ENCODE data around the gene NOS2.
"Not testable (repeated sequence)": the region's sequence is repeated elsewhere in the genome, so short reads cannot be mapped to it uniquely, and the experiment has no call there.

Gene NOS2

DNA sequence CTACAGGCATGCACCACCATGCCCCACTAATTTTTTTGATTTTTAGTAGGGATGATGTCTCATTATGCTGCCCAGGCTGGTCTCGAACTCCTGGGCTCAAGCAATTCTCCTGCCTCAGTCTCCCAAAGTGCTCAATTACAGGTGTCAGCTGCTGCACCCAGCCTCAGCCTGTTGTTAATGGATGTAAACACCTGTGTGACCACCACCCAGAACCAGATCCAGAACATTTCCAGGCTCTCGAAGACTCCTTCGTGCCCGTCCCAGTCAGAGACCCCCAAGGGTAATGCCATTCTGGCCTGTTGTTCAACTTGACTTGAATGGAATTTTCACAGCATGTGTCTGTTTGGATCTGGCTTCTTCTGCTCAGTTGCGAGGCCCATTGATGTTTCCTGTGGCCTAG is 59.8 kb downstream of the NOS2 start:
- DNase-seq (ENCODE audit: insufficient read length, low spot score); FAIRE-seq: not testable (repeated sequence)

- no peak for FAIRE-seq
- no peak for DNase-seq (ENCODE audit: insufficient read length, low spot score)
Measured at GRCh38 chr17:27733773-27734172, 66.6 kb downstream of the NOS2 start.

DNA sequence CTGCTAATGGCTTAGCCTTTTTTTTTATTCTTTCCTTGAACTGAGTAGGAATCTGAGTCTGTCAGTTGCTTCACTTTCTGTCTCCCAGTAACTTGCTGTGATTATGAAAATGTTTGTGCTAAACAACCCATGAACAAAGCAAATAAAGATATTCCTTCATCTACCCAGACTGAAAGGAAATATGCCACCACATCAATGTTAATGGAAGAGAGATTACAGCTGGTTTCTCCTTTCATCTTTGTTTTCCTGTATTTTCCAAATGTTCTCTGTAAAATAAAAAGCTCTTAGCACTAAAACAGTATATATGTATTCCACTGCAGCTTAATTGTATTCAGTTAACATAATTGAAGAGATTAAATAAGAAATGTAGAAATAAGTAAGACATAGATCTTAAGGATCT is 67.6 kb downstream of the NOS2 start:
- not testable (repeated sequence) for FAIRE-seq; DNase-seq (ENCODE audit: insufficient read length, low spot score)

DNA sequence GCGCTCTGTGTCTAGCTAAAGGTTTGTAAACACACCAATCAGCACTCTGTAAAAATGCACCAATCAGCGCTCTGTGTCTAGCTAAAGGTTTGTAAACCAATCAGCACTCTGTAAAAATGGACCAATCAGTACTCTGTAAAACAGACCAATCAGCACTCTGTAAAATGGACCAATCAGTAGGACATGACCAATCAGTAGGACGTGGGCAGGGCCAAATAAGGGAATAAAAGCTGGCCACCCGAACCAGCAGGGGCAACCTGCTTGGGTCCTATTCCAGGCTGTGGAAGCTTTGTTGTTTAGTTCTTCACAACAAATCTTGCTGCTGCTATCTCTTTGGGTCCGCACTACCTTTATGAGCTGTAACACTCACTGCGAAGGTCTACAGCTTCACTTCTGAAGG is 74.3 kb downstream of the NOS2 start:
- DNase-seq (ENCODE audit: insufficient read length, low spot score); FAIRE-seq: not testable (repeated sequence)

DNA sequence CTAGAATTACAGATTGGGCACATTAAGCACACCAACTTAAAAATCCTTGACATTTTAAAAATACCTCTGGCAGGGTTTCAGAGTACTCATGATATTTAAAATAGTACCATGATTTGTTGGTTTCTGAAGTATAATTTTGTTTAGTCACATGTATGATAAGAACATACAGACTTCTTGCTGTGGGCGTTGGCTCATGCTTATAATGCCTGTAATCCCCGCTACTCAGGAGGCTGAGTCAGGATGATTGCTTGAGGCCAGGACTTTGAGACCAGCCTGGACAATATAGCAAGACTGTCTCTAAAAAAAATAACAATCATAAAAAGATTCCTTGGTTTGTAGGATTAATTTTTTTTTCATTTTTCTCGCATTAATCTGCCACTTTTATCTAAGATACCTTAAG is 78.5 kb downstream of the NOS2 start:
- no peak for FAIRE-seq
- no peak for DNase-seq (ENCODE audit: insufficient read length, low spot score)

Data from HTR-8/SVneo (cell line).